Stimulated activated CD4-positive, alpha-beta T cell treated with anti-CD3 and anti-CD28 coated beads, Interleukin-1b, Interleukin-23, amount 100 ng/mL, for 24 hours (primary cell): ENCODE results near the gene ELF3.
"Not testable (repeated sequence)": the region's sequence is repeated elsewhere in the genome, so short reads cannot be mapped to it uniquely, and the experiment has no call there.

Experiments used
- DNase-seq, 4 experiments: peaks; one replicate each; pipeline ENCODE4 v3.0.0-alpha.2; 2020; ENCODE audit warnings: low read depth in 4 of 4, low spot score in 1 of 4

The ELF3 gene

GRCh38 chr1:202010180-202011015, at the start of gene ELF3:
Gene ELF3 (plus strand): TSS chr1:202010587. CDS start chr1:202011137, 550 bp downstream.
- no peak for DNase-seq

GRCh38 chr1:201962382-201962781, 48.0 kb upstream of the ELF3 start:
- not testable (repeated sequence) for DNase-seq

GRCh38 chr1:201964261-201964660, 46.1 kb upstream of the ELF3 start:
- DNase-seq, result no peak

- DNase-seq, result no peak
These were observed 44.2 kb upstream of the ELF3 start for GRCh38 chr1:201966171-201966570.

GRCh38 chr1:201968202-201968925, 42.0 kb upstream of the ELF3 start:
- no peak for DNase-seq

- no peak for DNase-seq
These were observed 39.8 kb upstream of the ELF3 start for GRCh38 chr1:201970334-201971159.

GRCh38 chr1:201982082-201982622, 28.2 kb upstream of the ELF3 start:
- peak; percentile 25 to 63 (median 45) for DNase-seq

- peak in 3 of 4 experiments; percentile 17 to 38 (median 19) for DNase-seq
These were observed 27.6 kb upstream of the ELF3 start, which contains the start of gene RNPEP for GRCh38 chr1:201982623-201983379. Gene RNPEP (plus strand): TSS chr1:201982648. CDS start chr1:201982667, 19 bp downstream.

GRCh38 chr1:201983380-201983805, 27.0 kb upstream of the ELF3 start:
- no peak for DNase-seq

- no peak for DNase-seq
These were observed 25.9 kb upstream of the ELF3 start for GRCh38 chr1:201984446-201984845.

GRCh38 chr1:201985355-201985754, 25.0 kb upstream of the ELF3 start:
- no peak for DNase-seq

- no peak for DNase-seq
These were observed 21.8 kb upstream of the ELF3 start for GRCh38 chr1:201988601-201989000.

- no peak for DNase-seq
These were observed 20.8 kb upstream of the ELF3 start for GRCh38 chr1:201989354-201990128.

GRCh38 chr1:201990427-201990826, 20.0 kb upstream of the ELF3 start:
- DNase-seq, result no peak

GRCh38 chr1:201999625-202000238, 10.7 kb upstream of the ELF3 start:
- DNase-seq, result no peak

GRCh38 chr1:202002507-202002906, 7.9 kb upstream of the ELF3 start:
- DNase-seq, result no peak

- no peak for DNase-seq
These were observed 5.7 kb upstream of the ELF3 start for GRCh38 chr1:202004711-202005110.

- no peak for DNase-seq
These were observed 4.4 kb upstream of the ELF3 start for GRCh38 chr1:202005958-202006357.

GRCh38 chr1:202007304-202007703, 3.1 kb upstream of the ELF3 start:
- DNase-seq, result no peak
